GM13976 (cell line): Measurements from ENCODE around the gene CADPS.

ENCODE experiments used
- DNase-seq: peaks from one replicate; pipeline ENCODE4 v3.0.0; 2012; ENCODE audit warnings: low spot score
- CTCF ChIP-seq: IDR thresholded peaks from 2 replicates; pipeline ENCODE4 v1.5.1; 2012; ENCODE audit warnings: borderline replicate concordance, mild to moderate bottlenecking; ENCODE audit not compliant: insufficient read depth; ENCODE audit errors: extremely low read depth, missing control alignments, control extremely low read depth
- in situ Hi-C: fragments of 300-500 bp; cut with MboI; formaldehyde crosslinking; loops from one replicate; pipeline ENCODE4 v1.12.0; 2022; ENCODE audit warnings: low sequenced_read_pairs, mixed read lengths, inconsistent platforms; ENCODE audit not compliant: unreplicated experiment

Gene CADPS

GRCh38 chr3:62817678-62818077, 57.5 kb downstream of the CADPS start:
- TF ChIP-seq CTCF: no peak
- in situ Hi-C loops: no loop called here
- no peak for DNase-seq

DNA sequence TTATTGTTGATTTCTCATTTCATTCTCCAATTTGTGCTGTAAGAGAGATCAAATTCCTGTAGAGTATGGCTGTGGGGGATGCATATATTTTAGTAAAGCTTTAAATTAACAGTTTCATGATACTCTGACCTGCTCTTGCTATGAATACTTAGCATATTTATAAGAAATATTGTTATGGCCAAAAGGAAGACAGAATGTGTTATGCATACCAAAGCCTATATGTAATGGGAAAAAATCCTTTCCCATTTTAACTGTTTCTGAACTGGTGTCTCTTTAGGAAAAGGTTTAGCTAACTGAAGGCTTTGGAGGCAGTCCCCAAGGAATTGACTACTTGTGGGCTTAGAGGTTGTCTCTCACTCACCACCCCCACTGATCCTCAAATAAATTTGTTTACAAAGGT, 59.2 kb downstream of the CADPS start:
- no peak for DNase-seq
- TF ChIP-seq CTCF: no peak
- in situ Hi-C loops: no loop called here

- in situ Hi-C loops: no loop called here
- TF ChIP-seq CTCF: no peak
Measured at GRCh38 chr3:62812631-62813030, 62.6 kb downstream of the CADPS start.

DNA sequence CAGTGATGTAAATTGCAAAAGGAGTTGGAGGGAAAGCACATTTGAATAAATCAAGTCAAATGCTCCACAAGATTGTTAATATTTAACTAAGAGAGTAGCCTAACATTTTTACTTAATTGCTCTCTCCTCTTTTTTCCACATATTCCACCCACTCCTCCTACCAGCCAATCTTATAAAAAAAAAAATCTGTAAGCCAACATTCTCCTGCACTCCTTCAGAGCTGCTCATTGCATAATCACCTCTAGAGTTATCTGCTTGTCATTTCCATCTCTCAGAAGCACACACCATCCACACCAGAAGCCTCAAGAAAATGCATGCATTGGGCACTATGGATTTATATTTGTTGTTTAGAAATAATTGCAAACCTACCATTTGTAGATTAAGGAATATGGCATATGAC, 64.1 kb downstream of the CADPS start:
- in situ Hi-C loops: no loop called here
- no peak for TF ChIP-seq CTCF

More at GRCh38 chr3:62812631-62813030, 62.6 kb downstream of the CADPS start:
- no peak for DNase-seq

GRCh38 chr3:62809369-62809768, 65.8 kb downstream of the CADPS start:
- no peak for DNase-seq
- no peak for TF ChIP-seq CTCF
- in situ Hi-C loops: no loop called here

More for the DNA sequence above, 64.1 kb downstream of the CADPS start:
- no peak for DNase-seq

DNA sequence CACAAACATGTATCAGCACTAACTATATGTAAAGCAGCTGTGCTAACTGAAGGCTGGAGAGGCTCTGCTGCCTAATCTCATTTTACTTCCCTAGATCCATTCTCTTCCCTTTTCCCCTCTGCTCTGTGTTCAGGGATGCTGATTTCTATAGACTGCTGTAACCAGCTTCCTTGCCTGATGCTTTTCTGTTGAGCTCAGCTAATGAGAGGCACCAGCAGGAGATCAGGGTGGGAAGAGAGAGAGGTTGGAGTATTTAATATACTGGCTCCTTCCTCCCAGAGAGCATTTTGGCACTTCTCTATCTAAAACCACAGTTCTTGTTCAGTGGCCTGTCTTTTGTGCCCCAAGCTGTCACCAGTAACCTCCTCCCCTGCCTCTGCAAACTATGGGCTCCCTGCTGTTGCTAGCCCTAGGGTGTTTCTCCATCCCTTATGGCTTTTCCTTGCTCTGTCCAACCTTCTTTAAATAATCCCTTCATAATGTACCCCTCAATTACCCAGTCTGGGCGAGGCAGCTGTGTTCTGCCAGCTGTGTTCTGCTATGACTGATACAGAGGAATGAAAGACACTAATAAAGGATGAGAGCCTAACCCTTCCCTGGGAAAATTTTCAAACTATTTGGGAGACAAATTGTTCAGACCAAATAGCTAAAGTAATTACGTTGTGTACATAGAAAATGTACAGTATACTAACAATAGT, 69.5 kb downstream of the CADPS start:
- no peak for TF ChIP-seq CTCF
- no peak for DNase-seq
- in situ Hi-C loops: no loop called here

DNA sequence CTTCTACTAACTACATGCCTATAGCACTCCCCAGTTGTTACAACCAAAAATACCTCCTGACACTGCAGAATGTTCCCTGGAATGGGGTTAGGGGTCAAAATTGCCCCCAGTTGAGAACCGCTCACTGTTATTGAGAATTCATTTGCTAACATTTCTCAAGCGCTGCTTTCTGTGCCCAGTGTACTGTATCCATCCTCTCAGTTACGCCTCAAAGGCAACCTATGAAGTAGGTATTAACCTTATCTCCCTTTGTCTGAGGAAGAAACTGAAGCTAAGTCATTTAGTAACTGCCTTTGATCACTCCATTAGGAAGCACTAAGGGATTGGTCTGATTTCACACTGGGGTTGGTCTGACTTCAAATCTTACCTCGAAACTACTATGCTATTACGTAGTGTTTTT, 70.1 kb downstream of the CADPS start:
- TF ChIP-seq CTCF: no peak
- in situ Hi-C loops: no loop called here
- no peak for DNase-seq
